ENCODE data around the gene OTULIN.

OTULIN gene

DNA sequence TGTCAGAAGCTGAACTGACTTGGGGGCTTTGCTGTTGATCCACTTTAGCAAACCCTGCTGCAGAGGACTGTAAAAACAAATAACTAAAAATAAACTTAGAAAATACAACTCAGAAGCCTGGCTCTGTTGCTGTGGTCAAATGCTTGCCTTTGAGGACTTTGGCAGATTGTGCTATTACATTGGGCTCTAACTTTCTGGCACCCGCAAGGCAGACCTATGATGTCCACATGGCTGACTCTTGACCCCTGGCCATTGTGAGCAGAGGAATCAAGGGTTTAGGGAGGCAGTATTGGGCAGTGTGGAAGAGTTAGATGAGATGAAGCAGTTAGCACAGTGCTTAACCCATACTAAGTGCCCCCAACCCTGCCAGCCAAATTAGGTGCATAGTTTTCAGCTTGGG, 34.0 kb downstream of the OTULIN start:
- DNase-seq (ENCODE audit: low read depth): no peak

DNA sequence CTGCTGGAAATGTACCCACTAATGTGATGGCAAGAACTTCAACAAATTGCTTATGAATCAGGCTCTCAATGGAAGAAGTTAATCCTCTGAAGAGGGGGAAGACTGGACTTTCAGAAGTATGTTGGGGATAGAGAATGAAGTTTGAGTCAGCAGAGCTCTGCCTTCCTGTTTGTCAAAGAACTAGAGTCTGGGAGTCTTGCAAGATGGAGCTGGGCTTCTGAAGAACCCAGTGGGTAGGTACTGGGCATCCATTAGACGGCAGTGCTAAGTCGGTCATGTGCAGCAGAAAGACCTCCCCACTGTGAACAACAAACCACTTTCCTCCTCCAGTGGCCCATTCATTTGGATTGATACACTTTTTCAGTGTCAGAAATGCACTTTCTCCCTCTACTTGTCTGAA, 34.6 kb downstream of the OTULIN start:
- DNase-seq (ENCODE audit: low read depth): no peak

GRCh38 chr5:14699807-14700400, 35.4 kb downstream of the OTULIN start:
- DNase-seq (ENCODE audit: low read depth): no peak

DNA sequence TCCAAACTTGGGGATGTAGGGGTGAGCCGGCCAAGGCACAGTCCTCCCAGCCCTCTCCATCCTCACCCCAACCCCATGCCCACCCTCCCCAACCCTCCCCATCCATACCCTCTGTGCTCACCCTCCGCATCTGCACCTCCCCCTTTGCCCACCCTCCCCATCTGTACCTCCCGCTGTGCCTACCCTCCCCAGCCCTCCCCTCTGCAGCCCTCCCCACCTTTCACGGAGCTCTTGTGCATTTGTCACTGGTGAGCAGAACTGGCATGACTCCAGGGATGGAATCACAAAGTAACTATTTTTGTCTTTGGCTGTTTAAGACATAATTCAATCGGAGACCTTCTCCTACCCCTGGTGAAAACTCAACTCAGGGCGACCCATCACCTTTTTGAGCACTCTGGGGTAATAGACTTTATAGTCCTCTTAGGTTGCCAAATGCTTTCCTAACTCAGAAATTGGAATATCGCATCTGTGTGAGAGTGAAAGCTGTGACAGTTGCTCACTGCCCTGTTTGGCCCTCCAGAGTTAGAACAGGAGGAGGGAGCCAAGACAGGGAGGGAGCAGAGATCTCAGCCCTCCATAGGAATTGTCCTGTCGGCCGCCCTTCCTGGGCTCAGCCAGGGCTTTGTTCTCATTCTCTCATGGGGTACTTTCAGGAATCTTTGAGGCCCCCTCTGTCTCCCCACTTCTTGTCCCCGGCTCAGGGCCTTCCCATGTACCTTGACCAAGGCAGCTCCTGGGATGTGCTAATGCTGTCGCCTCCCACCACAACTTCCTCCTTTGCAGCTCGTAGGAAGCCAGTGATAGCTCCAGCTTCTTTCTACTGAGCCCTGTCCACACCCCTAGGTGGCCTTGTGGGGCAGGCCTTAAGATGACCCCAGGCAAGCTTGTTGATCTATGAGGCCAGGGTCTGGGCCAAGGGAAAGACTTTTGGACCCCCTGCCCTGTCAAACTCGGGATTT, 36.2 kb downstream of the OTULIN start:
- DNase-seq (ENCODE audit: low read depth): no peak

- no peak for DNase-seq (ENCODE audit: low read depth)
Observed at GRCh38 chr5:14701556-14701955, 37.0 kb downstream of the OTULIN start.

DNA sequence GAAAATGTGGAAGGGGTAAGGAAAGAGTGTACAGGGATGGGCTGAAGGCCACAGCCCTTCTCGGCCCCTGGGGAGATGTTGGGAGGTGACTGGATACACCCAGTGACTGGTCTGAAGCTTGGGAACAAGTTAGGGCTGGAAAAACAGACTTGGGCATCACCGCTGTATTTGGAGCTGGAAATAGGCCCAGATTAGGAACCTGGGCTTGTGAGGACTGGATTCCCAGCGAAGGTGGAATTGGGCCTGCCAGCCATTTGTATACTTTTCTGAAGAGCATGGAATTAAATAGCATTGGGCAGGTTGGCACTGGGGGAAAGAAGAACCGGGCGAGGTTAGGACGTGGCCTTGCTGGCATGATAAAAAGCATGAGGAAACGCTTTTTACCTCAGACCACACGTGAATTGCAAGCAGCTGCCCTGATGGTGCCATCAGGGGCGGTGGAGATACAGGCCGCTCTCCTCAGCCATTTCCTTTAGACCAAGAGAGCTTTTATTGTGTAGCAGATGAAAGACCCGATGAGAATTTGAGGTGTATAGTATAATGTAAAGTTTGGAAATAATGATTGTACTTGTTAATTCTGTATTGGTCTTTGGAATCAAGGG, 37.8 kb downstream of the OTULIN start:
- no peak for DNase-seq (ENCODE audit: low read depth)

GRCh38 chr5:14705556-14705955, 41.0 kb downstream of the OTULIN start:
- no peak for DNase-seq (ENCODE audit: low read depth)

DNA sequence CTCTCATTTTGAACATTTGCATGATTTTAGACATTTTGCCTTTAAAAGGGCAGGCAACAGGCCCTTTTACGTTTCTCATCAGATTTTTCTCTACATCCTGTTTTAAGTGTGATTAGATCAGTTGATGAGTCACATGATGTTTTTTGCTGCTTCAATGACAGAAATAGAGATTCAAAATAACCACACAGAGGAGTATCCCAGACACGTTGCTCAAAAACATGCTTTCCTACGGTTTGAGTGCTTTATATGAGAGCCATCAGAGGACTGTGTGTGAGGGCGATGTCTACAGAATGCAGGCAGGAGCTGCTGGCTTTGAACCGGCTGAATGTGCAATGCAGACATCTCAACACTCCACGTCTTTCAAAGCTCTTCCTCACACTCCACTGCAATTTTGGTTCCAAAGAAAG, 42.1 kb downstream of the OTULIN start:
- no peak for DNase-seq (ENCODE audit: low read depth)

DNA sequence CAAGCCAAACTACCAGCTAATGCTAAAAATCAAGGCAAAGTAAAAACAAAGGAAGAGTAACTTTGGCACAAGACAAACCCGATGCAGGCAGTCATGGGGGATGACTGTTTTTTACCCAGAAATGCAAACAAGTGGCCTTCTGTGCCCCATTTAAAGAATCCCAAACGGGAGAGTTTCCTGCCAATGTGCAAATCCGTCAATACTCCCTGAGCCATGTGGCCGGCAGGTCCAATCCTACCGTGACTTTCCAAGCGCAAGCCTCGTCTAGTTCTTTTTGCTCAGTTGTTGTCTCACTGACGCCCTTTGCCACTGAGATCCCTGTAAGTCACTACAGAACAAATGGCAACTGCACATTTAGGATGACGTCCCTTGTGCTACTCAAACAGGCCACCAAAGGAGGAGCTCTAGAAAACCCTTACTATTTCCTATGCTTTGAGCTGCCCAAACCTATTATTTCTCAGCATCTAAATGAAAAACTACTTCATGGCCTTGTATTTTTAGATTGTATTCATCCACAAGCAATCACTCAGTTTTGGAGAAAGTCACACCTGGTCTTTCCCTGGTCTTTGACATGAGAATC, 43.4 kb downstream of the OTULIN start:
- DNase-seq (ENCODE audit: low read depth): no peak

- no peak for DNase-seq (ENCODE audit: low read depth)
Observed at GRCh38 chr5:14708551-14708950, 44.0 kb downstream of the OTULIN start.

GRCh38 chr5:14710313-14710994, 45.9 kb downstream of the OTULIN start:
- no peak for DNase-seq (ENCODE audit: low read depth)

- DNase-seq (ENCODE audit: low read depth): no peak
Observed at GRCh38 chr5:14712131-14712530, 47.6 kb downstream of the OTULIN start.

DNA sequence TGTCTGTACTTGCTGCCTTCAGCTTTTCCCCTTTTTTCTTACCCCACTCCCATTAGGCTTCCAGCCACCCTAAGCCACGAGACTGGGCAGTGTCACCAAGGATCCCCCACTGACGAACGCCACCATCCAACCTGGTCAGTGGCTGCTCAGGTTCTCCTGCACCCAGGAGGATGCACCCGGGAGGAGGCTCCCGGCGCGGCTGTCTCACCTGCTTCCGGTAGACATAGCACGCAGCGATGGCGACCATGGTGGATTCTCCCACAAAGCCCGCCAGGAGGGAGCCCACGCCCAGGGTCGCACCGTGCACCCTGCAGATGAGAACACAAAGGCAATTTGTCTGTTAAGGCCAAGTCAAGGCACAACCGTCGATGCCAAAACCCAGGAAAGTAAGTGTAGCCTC, 48.1 kb downstream of the OTULIN start:
- DNase-seq (ENCODE audit: low read depth): no peak

DNA sequence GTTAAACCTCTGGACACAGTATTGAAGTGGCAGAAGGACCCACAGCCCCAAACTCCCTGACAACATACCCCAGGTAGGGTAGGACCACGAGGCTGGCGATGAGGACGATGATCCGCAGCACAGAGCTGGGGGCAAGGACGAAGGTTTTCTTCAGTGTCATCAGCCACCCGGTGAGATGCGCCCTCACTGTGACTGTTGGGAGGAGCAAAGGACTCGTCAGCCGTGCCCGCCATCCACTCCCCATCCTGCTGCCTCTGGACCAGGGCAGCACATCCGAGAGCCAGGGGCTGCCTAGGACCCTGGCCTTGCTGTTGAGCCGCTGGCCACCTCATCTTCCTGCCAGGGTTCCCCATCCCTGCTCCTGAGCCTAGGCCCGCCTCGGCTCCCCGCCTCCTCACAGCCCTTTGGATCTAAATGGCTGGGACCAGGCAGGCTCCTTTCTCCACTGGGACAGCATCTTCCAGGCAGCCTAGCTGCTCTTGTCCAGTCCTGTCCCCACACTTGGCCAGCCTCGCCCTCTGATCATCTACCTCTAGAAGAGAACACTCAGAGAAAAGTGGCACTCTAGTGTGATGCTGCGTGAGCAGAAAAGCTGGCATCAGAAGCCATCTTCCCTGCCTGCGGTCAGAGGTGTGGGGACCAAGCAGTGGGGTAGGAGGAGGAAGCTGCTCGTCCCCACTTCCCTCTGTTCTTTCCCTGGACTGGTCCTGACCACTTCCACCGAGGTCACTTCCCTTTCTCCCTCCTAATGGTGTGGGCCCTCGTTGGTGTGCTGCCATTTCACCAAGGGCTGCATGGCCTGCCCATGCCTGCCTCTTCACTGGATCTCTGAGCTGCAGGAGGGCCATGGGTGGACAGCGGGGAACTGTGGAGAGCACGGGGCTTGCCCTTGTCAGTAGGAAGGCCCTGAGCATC, 49.2 kb downstream of the OTULIN start:
- DNase-seq (ENCODE audit: low read depth): no peak

GRCh38 chr5:14714706-14715105, 50.2 kb downstream of the OTULIN start:
- no peak for DNase-seq (ENCODE audit: low read depth)

DNA sequence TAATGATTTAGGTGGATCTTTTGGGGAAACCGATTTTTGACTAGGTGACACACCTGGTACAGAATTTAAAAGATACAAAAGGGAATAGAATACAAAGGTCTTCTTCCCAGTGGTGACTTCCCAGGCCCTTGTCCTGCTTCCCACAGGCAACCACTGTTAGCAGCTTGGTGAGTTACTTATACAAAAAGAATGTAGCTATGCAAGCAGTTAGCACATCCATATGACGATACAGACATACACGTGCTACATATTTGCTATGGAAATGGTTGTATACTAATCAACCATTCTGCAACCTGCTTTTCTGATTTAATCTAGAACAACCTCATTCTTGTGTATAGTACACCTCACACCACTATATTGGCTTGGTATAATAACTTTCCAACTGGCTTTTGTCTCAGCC, 51.0 kb downstream of the OTULIN start:
- no peak for DNase-seq (ENCODE audit: low read depth)

- DNase-seq (ENCODE audit: low read depth): no peak
Observed at GRCh38 chr5:14716755-14717752, 52.5 kb downstream of the OTULIN start.

GRCh38 chr5:14718778-14719177, 54.3 kb downstream of the OTULIN start:
- no peak for DNase-seq (ENCODE audit: low read depth)

- no peak for DNase-seq (ENCODE audit: low read depth)
Observed at GRCh38 chr5:14720236-14720923, 55.9 kb downstream of the OTULIN start.

Measured in activated T-cell treated with anti-CD3 and anti-CD28 coated beads for 48 hours (primary cell).